Endothelial cell of umbilical vein (primary cell): ENCODE measurements around the gene DENND1A. TPM values are rescaled to one million over a fixed set of nuclear protein-coding genes. Genes with fewer than 3 reads are reported as not detected.

Source experiments
- BruUV-seq: library from RNA; stranded (reverse); fragments of 400-500 nt; replicated peaks from 2 replicates; lab custom pipeline; 2021; lab: Mats Ljungman, UMichigan
- CTCF ChIA-PET: fragments of 300-600, 350-600 bp; sonication (Branson Sonifier 250); formaldehyde crosslinking; loops from one replicate; lab custom pipeline; 2021; ENCODE audit warnings: antibody characterized with exemption, inconsistent platforms; lab: Charles Lee
- POLR2A ChIA-PET: fragments of 300-600, 350-600 bp; sonication (Branson Sonifier 250); formaldehyde crosslinking; loops from one replicate; lab custom pipeline; 2021; ENCODE audit warnings: antibody characterized with exemption, inconsistent platforms; lab: Charles Lee
- DNase-seq: peaks from one replicate; pipeline ENCODE4 v3.0.0-alpha.2; 2011; ENCODE audit warnings: low read depth, low spot score
- FAIRE-seq: peaks from 2 replicates; lab custom pipeline; 2011; peaks lifted over from hg19 to GRCh38; lab: Jason Lieb, UNC
- H2AFZ ChIP-seq: 2 replicates; pipeline ENCODE4 v1.6.0; 2012; ENCODE audit warnings: low read depth, low read length, control low read depth, inconsistent platforms
- H3K27ac ChIP-seq: 2 replicates; pipeline ENCODE4 v1.5.1; 2011; ENCODE audit warnings: low read depth, mild to moderate bottlenecking, control low read depth, low read length, moderate library complexity; ENCODE audit not compliant: insufficient read depth
- H3K27me3 ChIP-seq, 2 experiments: 2 replicates each; pipeline versions ENCODE4 v1.6.0 to v1.6.1; 2011; ENCODE audit warnings: low read length in 2 of 2, mixed read lengths in 1 of 2; ENCODE audit not compliant: control insufficient read depth in 2 of 2, insufficient read depth in 2 of 2
- H3K36me3 ChIP-seq, 2 experiments: 2 replicates in 1 of 2; 3 replicates in 1 of 2; pipeline ENCODE4 v1.5.1; 2011; ENCODE audit warnings: low read length in 2 of 2, mild to moderate bottlenecking in 1 of 2, moderate library complexity in 1 of 2; ENCODE audit not compliant: control insufficient read depth in 2 of 2, insufficient read depth in 2 of 2; ENCODE audit errors: extremely low read depth in 1 of 2
- H3K4me1 ChIP-seq: 3 replicates; pipeline ENCODE4 v1.5.1; 2011; ENCODE audit warnings: mild to moderate bottlenecking, low read length; ENCODE audit not compliant: control insufficient read depth, insufficient read depth; ENCODE audit errors: extremely low read depth
- H3K4me2 ChIP-seq: 2 replicates; pipeline ENCODE4 v1.6.1; 2011; ENCODE audit warnings: low read length, control low read depth, mixed read lengths; ENCODE audit not compliant: insufficient read depth
- H3K4me3 ChIP-seq, 3 experiments: fragments of 200-600 bp in 1 of 3; sonication (generic), shearing (Covaris generic) in 1 of 3; replicated peaks in 1 of 3; 2 replicates each; pipeline ENCODE4 v1.5.1; 2011 to 2016; ENCODE audit warnings: control low read depth in 3 of 3, low read length in 3 of 3, mild to moderate bottlenecking in 2 of 3, inconsistent platforms in 1 of 3, low read depth in 1 of 3, moderate library complexity in 1 of 3; ENCODE audit not compliant: insufficient read depth in 1 of 3
- H3K79me2 ChIP-seq: 2 replicates; pipeline ENCODE4 v1.6.0; 2012; ENCODE audit warnings: low read length, inconsistent platforms; ENCODE audit not compliant: control insufficient read depth, insufficient read depth
- H3K9ac ChIP-seq: replicated peaks from 2 replicates; pipeline ENCODE3; 2011; ENCODE audit warnings: low read length, control low read depth; ENCODE audit not compliant: insufficient read depth; ENCODE audit errors: extremely low read depth
- H3K9me1 ChIP-seq: replicated peaks from 3 replicates; pipeline ENCODE4 v1.6.0; 2011; ENCODE audit warnings: mild to moderate bottlenecking, low read length; ENCODE audit not compliant: control insufficient read depth, insufficient read depth; ENCODE audit errors: extremely low read depth
- H3K9me3 ChIP-seq: replicated peaks from 2 replicates; pipeline ENCODE4 v1.5.1; 2012; ENCODE audit warnings: low read length, inconsistent platforms; ENCODE audit not compliant: control insufficient read depth, insufficient read depth
- H4K20me1 ChIP-seq: replicated peaks from 2 replicates; pipeline ENCODE3; 2011; ENCODE audit warnings: mild to moderate bottlenecking, low read length; ENCODE audit not compliant: control insufficient read depth, insufficient read depth; ENCODE audit errors: extremely low read depth
- EZH2 ChIP-seq: IDR thresholded peaks from 2 replicates; pipeline ENCODE4 v1.6.1; 2012; ENCODE audit warnings: borderline replicate concordance, low read depth, mild to moderate bottlenecking, moderate library complexity, low read length, inconsistent platforms; ENCODE audit not compliant: severe bottlenecking
- FOS ChIP-seq: IDR thresholded peaks from 2 replicates; pipeline ENCODE4 v1.6.1; 2011; ENCODE audit warnings: mild to moderate bottlenecking, low read length, moderate library complexity, borderline replicate concordance; ENCODE audit not compliant: insufficient read depth
- GATA2 ChIP-seq: IDR thresholded peaks from 2 replicates; pipeline ENCODE4 v1.7.0; 2011; ENCODE audit warnings: low read depth, mild to moderate bottlenecking, moderate library complexity, mixed read lengths, low read length; ENCODE audit not compliant: insufficient read length, insufficient read depth
- JUN ChIP-seq: IDR thresholded peaks from 2 replicates; pipeline ENCODE4 v1.6.1; 2011; ENCODE audit warnings: borderline replicate concordance, low read depth; ENCODE audit not compliant: insufficient read length, insufficient read depth
- MYC ChIP-seq: IDR thresholded peaks from one replicate; pipeline ENCODE4 v1.6.1; 2011; ENCODE audit warnings: mild to moderate bottlenecking, low read depth, low read length
- POLR2A ChIP-seq: IDR thresholded peaks from 2 replicates; pipeline ENCODE4 v1.6.1; 2012; ENCODE audit warnings: low read depth, mild to moderate bottlenecking, control low read depth, low read length
- POLR2AphosphoS5 ChIP-seq: IDR thresholded peaks from 2 replicates; pipeline ENCODE4 v1.6.1; 2012; ENCODE audit warnings: low read depth, mild to moderate bottlenecking, control low read depth, low read length, moderate library complexity; ENCODE audit not compliant: insufficient read depth
- dilution Hi-C: fragments of 300-500 bp; cut with MboI; formaldehyde crosslinking; loops from one replicate; pipeline ENCODE4 v1.15.0; 2019; ENCODE audit warnings: low sequenced_read_pairs; ENCODE audit not compliant: extremely low pct_ligation_motif_present
- intact Hi-C: fragments of 100-400 bp; cut with micrococcal nuclease; formaldehyde crosslinking; loops from one replicate; pipeline ENCODE4 v1.10.0; 2022
- polyA plus RNA-seq, 4 experiments: library from polyadenylated mRNA; depleted of rRNA in 3 of 4; stranded (reverse) in 3 of 4; unstranded in 1 of 4; fragments of >200 nt; gene quantifications; 2 replicates each; pipeline versions ENCODE4 v1.2.1 to v1.2.3, GENCODE V29; 2011 to 2012; ENCODE audit warnings: missing spikeins in 1 of 4
- total RNA-seq: library from RNA; stranded (reverse); gene quantifications from 2 replicates; pipeline ENCODE4 v1.2.3, GENCODE V29; 2021
- TF ChIP-seq, protein P1 (sequence below): IDR thresholded peaks from 2 replicates; pipeline ENCODE4 v1.6.1; 2011; ENCODE audit not compliant: insufficient read depth, insufficient read length
- TF ChIP-seq, protein P2 (sequence below), 2 donors: IDR thresholded peaks; 1 replicate in 1 of 2; 2 replicates in 1 of 2; pipeline ENCODE4 v1.5.1; 2011; ENCODE audit warnings: low read length in 2 of 2, mild to moderate bottlenecking in 2 of 2, moderate library complexity in 2 of 2, control low read depth in 1 of 2, inconsistent platforms in 1 of 2, low read depth in 1 of 2; ENCODE audit not compliant: insufficient read depth in 1 of 2; ENCODE audit errors: extremely low read depth in 1 of 2

Gene DENND1A
- total and polyA plus RNA-seq, 2 donors (not counting 3 experiments of a cell fraction or from before 2014, with no cell fraction given), result 18.5 to 24.5 TPM

DNA sequence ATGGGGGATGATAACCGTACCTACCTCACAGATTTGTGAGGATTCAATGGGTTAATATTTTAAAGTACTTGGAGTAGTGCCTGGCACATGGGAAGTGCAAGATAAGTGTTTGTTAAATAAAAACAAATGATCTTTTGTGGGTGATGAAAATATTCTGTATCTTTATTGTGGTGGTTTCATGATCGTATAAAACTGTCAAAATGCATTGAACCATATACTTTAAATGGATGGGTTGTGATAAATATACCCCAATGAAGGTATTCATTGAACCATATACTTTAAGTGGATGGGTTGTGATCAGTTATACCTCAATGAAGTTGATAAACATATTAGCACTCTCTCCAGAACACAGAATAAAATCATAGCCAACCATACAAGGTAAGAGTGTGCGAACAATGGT lies 339.4 kb downstream of the DENND1A start:
- DNase-seq (no peak), FAIRE-seq (no peak)
- Histone ChIP-seq H3K27me3 (no peaks in the 10 kb centered on the region), H3K27ac (no peak overlapping the region), H2AFZ (no peak overlapping the region), H4K20me1 (no peaks in the 10 kb centered on the region), H3K4me1 (no peaks in the 10 kb centered on the region), H3K9ac (no peak overlapping the region), H3K4me3 (no peak overlapping the region), H3K36me3 (no peaks in the 10 kb centered on the region), H3K9me3 (no peaks in the 10 kb centered on the region), H3K9me1 (no peaks in the 10 kb centered on the region), H3K4me2 (no peak overlapping the region), H3K79me2 (no peaks in the 10 kb centered on the region)
- TF ChIP-seq FOS (no peak), POLR2A (no peak), EZH2 (no peak), GATA2 (no peak), POLR2AphosphoS5 (no peak), JUN (no peak), MYC (no peak)
- TF ChIP-seq, protein P1, sequence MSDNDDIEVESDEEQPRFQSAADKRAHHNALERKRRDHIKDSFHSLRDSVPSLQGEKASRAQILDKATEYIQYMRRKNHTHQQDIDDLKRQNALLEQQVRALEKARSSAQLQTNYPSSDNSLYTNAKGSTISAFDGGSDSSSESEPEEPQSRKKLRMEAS, result no peak
- TF ChIP-seq, protein P2, sequence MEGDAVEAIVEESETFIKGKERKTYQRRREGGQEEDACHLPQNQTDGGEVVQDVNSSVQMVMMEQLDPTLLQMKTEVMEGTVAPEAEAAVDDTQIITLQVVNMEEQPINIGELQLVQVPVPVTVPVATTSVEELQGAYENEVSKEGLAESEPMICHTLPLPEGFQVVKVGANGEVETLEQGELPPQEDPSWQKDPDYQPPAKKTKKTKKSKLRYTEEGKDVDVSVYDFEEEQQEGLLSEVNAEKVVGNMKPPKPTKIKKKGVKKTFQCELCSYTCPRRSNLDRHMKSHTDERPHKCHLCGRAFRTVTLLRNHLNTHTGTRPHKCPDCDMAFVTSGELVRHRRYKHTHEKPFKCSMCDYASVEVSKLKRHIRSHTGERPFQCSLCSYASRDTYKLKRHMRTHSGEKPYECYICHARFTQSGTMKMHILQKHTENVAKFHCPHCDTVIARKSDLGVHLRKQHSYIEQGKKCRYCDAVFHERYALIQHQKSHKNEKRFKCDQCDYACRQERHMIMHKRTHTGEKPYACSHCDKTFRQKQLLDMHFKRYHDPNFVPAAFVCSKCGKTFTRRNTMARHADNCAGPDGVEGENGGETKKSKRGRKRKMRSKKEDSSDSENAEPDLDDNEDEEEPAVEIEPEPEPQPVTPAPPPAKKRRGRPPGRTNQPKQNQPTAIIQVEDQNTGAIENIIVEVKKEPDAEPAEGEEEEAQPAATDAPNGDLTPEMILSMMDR (IDR thresholded peaks at IDR 0.05; ENCODE audit: extremely low read depth in 1 of 2, insufficient read depth in 1 of 2, low read depth in 1 of 2, low read length in 2 of 2), result no peak
- dilution Hi-C loops, result no loop called here
- ChIA-PET POLR2A (no interaction called here), CTCF (no interaction called here)
- intact Hi-C loops, result no loop called here
- no TSS peak for BruUV-seq
